Vagina (tissue), 2 donors: ENCODE data around the gene MICAL1. TPM values are rescaled to one million over a fixed set of nuclear protein-coding genes. Genes with fewer than 3 reads are reported as not detected.
"Not testable (repeated sequence)": the region's sequence is repeated elsewhere in the genome, so short reads cannot be mapped to it uniquely, and the experiment has no call there.

Experiments used
- DNase-seq, 2 donors: peaks; one replicate each; pipeline ENCODE4 v3.0.0-alpha.2; 2017; ENCODE audit errors: extremely low spot score in 2 of 2
- H3K27ac ChIP-seq: fragments of 200-600 bp; sonication (generic); one replicate; pipeline ENCODE4 v1.5.1; 2019
- H3K27me3 ChIP-seq: fragments of 200-600 bp; sonication (generic); one replicate; pipeline ENCODE4 v1.5.1; 2019
- H3K36me3 ChIP-seq, 2 donors: fragments of 200-600 bp; sonication (generic); one replicate each; pipeline ENCODE4 v1.5.1; 2017 to 2019
- H3K4me1 ChIP-seq: fragments of 200-600 bp; sonication (generic); one replicate; pipeline ENCODE4 v1.5.1; 2019
- H3K4me3 ChIP-seq, 2 donors: fragments of 200-600 bp; sonication (generic); 1 replicate in 1 of 2; 2 replicates in 1 of 2; pipeline ENCODE4 v1.5.1; 2016 to 2019
- H3K9me3 ChIP-seq: fragments of 200-600 bp; sonication (generic); one replicate; pipeline ENCODE4 v1.5.1; 2019
- POLR2A ChIP-seq, 2 donors: fragments of 450-650 bp; IDR thresholded peaks; one replicate each; pipeline ENCODE4 v1.6.1; 2017; ENCODE audit warnings: antibody characterized with exemption in 2 of 2, mild to moderate bottlenecking in 2 of 2, moderate library complexity in 2 of 2
- POLR2AphosphoS5 ChIP-seq, 2 donors: sonication (generic); formaldehyde crosslinking; IDR thresholded peaks; one replicate each; pipeline ENCODE4 v1.9.0; 2017; ENCODE audit warnings: antibody characterized with exemption in 2 of 2, mild to moderate bottlenecking in 2 of 2, low read depth in 1 of 2; ENCODE audit not compliant: insufficient read depth in 1 of 2
- intact Hi-C: fragments of 100-400 bp; cut with DNase I; formaldehyde crosslinking; loops from one replicate; pipeline ENCODE4 v1.15.1; 2023
- total RNA-seq: library from RNA; depleted of rRNA; stranded (reverse); fragments of >200 nt; gene quantifications from one replicate; pipeline ENCODE4 v1.2.3, GENCODE V29; 2016
- TF ChIP-seq, protein P1 (sequence below), 3 experiments: fragments of 450-650 bp in 2 of 3; fragments of 200-600 bp in 1 of 3; sonication (generic) in 1 of 3; IDR thresholded peaks; one replicate each; pipeline ENCODE4 v1.5.1; 2017 to 2019; ENCODE audit warnings: antibody characterized with exemption in 3 of 3, mild to moderate bottlenecking in 2 of 3, moderate library complexity in 2 of 3

The MICAL1 gene
- total RNA-seq, 1 donor from 2014 or later, result 54.0 TPM

- Histone ChIP-seq H3K4me3 (no peak overlapping the region), H3K36me3 (peaks cover 0 to 56% of the 10 kb centered on the region in 2 donors), H3K27me3 (no peaks in the 10 kb centered on the region), H3K4me1 (no peaks in the 10 kb centered on the region), H3K27ac (no peak overlapping the region), H3K9me3 (no peaks in the 10 kb centered on the region)
- intact Hi-C loops, result no loop called here
- TF ChIP-seq, protein P1, sequence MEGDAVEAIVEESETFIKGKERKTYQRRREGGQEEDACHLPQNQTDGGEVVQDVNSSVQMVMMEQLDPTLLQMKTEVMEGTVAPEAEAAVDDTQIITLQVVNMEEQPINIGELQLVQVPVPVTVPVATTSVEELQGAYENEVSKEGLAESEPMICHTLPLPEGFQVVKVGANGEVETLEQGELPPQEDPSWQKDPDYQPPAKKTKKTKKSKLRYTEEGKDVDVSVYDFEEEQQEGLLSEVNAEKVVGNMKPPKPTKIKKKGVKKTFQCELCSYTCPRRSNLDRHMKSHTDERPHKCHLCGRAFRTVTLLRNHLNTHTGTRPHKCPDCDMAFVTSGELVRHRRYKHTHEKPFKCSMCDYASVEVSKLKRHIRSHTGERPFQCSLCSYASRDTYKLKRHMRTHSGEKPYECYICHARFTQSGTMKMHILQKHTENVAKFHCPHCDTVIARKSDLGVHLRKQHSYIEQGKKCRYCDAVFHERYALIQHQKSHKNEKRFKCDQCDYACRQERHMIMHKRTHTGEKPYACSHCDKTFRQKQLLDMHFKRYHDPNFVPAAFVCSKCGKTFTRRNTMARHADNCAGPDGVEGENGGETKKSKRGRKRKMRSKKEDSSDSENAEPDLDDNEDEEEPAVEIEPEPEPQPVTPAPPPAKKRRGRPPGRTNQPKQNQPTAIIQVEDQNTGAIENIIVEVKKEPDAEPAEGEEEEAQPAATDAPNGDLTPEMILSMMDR (IDR thresholded peaks at IDR 0.05), result no peak
- no peak for TF ChIP-seq POLR2AphosphoS5 (IDR thresholded peaks at IDR 0.05; ENCODE audit: insufficient read depth in 1 of 2, low read depth in 1 of 2)
- DNase-seq, result no peak
Measured at GRCh38 chr6:109465772-109466171, 10.2 kb upstream of the MICAL1 start.

- intact Hi-C loops, result no loop called here
Measured at GRCh38 chr6:109461733-109462526, 6.4 kb upstream of the MICAL1 start.

GRCh38 chr6:109461205-109461604, 5.6 kb upstream of the MICAL1 start:
- Histone ChIP-seq H3K36me3 (peaks cover 0 to 35% of the 10 kb centered on the region in 2 donors), H3K4me1 (peaks cover 22% of the 10 kb centered on the region)
- H3K27me3 ChIP-seq, H3K4me3 ChIP-seq, H3K27ac ChIP-seq, DNase-seq, intact Hi-C loops, H3K9me3 ChIP-seq: not testable (repeated sequence)

More at GRCh38 chr6:109461733-109462526, 6.4 kb upstream of the MICAL1 start:
- no peak overlapping the region for H3K4me3 ChIP-seq
- H3K27ac ChIP-seq, result no peak overlapping the region
- no peaks in the 10 kb centered on the region for H3K27me3 ChIP-seq
- peaks cover 14% of the 10 kb centered on the region for H3K4me1 ChIP-seq
- no peak for DNase-seq
- peaks cover 0 to 41% of the 10 kb centered on the region in 2 donors for H3K36me3 ChIP-seq
- peak in 1 of 2 donors; percentile 63 for TF ChIP-seq POLR2AphosphoS5 (IDR thresholded peaks at IDR 0.05; ENCODE audit: insufficient read depth in 1 of 2, low read depth in 1 of 2)
- TF ChIP-seq, protein P1 (IDR thresholded peaks at IDR 0.05), result no peak
- no peak for TF ChIP-seq POLR2A (IDR thresholded peaks at IDR 0.05)
- H3K9me3 ChIP-seq, result no peaks in the 10 kb centered on the region

DNA sequence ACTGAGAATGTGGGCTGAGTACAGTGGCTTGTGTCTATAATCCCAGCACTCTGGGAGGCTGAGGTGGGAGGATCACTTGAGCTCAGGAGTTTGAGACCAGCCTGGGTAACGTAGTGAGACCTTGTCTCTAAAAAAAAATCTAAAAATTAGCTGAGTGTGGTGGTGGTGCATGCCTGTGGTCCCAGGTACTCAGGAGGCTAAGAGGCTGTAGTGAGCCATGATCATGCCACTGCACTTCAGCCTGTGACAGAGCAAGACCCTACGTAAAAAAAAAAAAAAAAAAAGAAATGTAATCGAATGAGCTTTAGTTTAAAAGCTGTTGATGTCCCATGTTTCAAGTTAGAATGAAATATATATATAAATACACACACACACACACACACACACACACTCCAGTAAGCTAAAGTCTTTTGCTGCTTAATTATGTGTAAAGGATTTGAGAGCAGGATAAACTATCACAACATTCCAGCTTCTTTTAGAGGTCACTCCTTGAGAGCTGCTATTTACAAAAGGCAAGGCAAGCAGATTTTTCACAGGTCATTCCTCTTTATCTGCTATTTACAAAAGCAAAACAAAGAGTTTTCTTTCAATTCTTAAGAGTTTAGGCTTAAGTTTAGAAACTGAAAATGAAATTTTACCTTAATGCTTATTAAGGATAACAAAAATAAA, 4.7 kb upstream of the MICAL1 start:
- Histone ChIP-seq H3K4me1 (peaks cover 25% of the 10 kb centered on the region), H3K27me3 (no peaks in the 10 kb centered on the region), H3K36me3 (peaks cover 0 to 26% of the 10 kb centered on the region in 2 donors), H3K27ac (no peak overlapping the region), H3K9me3 (no peaks in the 10 kb centered on the region), H3K4me3 (no peak overlapping the region)
- TF ChIP-seq POLR2A (IDR thresholded peaks at IDR 0.05), result no peak
- TF ChIP-seq, protein P1 (IDR thresholded peaks at IDR 0.05), result no peak
- no peak for TF ChIP-seq POLR2AphosphoS5 (IDR thresholded peaks at IDR 0.05; ENCODE audit: insufficient read depth in 1 of 2, low read depth in 1 of 2)
- intact Hi-C loops, result no loop called here
- DNase-seq, result no peak

DNA sequence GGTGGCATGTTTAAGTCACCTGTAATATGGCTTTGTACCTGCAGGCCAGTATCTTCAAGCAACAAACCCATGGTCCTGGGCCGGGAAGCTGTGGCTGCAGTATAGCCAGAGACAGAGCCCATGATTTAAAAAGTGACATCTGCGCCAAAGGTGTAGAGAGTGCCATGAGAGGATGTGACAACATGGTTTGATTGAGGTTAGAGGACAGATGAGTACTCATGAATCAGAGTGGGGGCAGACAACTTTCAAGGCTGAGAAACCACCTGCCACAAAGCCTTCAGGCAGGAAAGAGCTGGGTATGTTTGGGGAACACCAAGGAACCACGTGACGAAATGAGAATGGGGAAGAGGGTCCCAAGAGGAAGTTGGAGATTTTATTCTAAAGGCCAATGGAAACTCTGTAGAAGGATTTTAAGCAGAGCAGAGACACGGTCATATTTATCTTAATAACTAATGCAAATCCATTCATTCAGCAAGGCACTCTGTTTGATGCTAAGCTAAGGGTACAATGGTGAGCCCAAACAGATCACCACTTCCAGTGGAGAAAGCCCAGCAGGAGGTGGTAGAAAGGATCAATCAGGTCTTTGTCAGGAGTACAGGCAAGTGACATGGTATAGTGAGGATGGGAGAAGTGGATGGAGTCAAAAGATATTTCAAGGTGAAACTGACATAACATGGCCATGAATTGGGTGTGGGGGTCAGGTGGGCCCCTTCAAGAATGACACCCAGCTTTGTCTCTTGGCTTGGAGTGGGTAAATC, 3.4 kb upstream of the MICAL1 start:
- DNase-seq, result no peak
- no peak overlapping the region for H3K4me3 ChIP-seq
- TF ChIP-seq POLR2AphosphoS5 (IDR thresholded peaks at IDR 0.05; ENCODE audit: insufficient read depth in 1 of 2, low read depth in 1 of 2), result no peak
- TF ChIP-seq, protein P1 (IDR thresholded peaks at IDR 0.05), result no peak
- TF ChIP-seq POLR2A (IDR thresholded peaks at IDR 0.05), result no peak
- H3K36me3 ChIP-seq, result peaks cover 0 to 16% of the 10 kb centered on the region in 2 donors
- no peak overlapping the region for H3K27ac ChIP-seq
- intact Hi-C loops, result no loop called here
- no peaks in the 10 kb centered on the region for H3K27me3 ChIP-seq
- H3K9me3 ChIP-seq, result no peaks in the 10 kb centered on the region
- H3K4me1 ChIP-seq, result peaks cover 36% of the 10 kb centered on the region
